ENCODE data around the gene ATOH1. TPM values are rescaled to one million over a fixed set of nuclear protein-coding genes. Genes with fewer than 3 reads are reported as not detected.

Gene ATOH1
- total and polyA plus RNA-seq, 8 donors, result 35.3 TPM; not detected in 7

DNA sequence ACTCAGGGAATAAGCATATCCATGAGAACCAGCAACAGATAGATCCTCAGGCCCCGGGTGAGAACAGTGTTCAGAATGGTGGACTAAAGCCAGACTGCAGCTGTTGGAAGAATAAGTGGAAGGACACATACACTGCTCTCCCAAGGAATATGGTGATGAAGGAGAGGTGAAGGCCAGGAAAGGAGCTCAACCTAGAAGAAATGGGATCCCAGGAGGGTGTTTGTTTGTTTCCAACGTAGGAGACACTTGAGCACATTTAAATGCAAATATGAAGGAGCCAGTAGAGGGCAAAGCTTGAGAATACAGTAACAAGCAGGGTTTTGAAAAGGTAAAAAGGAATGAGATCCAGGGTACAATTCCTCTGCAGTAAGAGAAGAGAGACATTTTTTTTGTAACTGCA lies 42.4 kb upstream of the ATOH1 start:
- intact Hi-C loops (cut with DNase I; ENCODE audit: low total_unique reads), result loop anchor here (10.0 kb wide), 1 partner anchor 339 kb away; no protein-coding TSS in a partner anchor
- WGBS, 5 donors, result 43 to 61% (median 55%) methylated on average over 2 of the region's 2 CpGs

DNA sequence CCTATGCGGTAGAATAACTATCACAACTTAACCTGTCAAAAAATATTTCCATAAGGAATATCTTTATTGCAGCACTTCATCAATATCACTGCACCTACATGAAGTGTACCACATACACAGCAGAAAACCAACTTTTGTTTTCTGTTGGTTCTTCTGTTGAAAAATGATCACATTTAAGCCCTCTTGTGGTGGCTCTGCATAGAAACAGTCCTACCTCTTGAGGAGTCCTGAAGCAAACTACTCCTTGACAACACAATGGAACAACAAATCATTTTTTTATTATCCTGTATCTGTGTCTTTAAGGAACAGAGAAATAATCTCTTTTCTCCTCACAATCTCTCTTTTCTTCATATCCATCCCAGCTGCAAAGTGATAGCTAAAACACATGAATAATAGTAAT lies 39.8 kb upstream of the ATOH1 start:
- intact Hi-C loops (cut with DNase I; ENCODE audit: low total_unique reads), result loop anchor here (10.0 kb wide), 1 partner anchor 336 kb away; no protein-coding TSS in a partner anchor
- WGBS, 5 donors, result 72 to 100% (median 87%) methylated on average over 1 of the region's 1 CpG

More for the DNA sequence above, 42.4 kb upstream of the ATOH1 start:
- no peak for DNase-seq
- Histone ChIP-seq H3K4me1 (no peaks in the 10 kb centered on the region), H3K27ac (no peak overlapping the region), H3K4me3 (no peak overlapping the region), H3K9me3 (no peaks in the 10 kb centered on the region), H3K36me3 (no peaks in the 10 kb centered on the region), H3K27me3 (no peaks in the 10 kb centered on the region)
- no peak for TF ChIP-seq POLR2A (IDR thresholded peaks at IDR 0.05)
- no peak for TF ChIP-seq POLR2AphosphoS5 (IDR thresholded peaks at IDR 0.05)
- no peak for TF ChIP-seq EP300 (IDR thresholded peaks at IDR 0.05)
- TF ChIP-seq, protein P1, sequence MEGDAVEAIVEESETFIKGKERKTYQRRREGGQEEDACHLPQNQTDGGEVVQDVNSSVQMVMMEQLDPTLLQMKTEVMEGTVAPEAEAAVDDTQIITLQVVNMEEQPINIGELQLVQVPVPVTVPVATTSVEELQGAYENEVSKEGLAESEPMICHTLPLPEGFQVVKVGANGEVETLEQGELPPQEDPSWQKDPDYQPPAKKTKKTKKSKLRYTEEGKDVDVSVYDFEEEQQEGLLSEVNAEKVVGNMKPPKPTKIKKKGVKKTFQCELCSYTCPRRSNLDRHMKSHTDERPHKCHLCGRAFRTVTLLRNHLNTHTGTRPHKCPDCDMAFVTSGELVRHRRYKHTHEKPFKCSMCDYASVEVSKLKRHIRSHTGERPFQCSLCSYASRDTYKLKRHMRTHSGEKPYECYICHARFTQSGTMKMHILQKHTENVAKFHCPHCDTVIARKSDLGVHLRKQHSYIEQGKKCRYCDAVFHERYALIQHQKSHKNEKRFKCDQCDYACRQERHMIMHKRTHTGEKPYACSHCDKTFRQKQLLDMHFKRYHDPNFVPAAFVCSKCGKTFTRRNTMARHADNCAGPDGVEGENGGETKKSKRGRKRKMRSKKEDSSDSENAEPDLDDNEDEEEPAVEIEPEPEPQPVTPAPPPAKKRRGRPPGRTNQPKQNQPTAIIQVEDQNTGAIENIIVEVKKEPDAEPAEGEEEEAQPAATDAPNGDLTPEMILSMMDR (IDR thresholded peaks at IDR 0.05), result no peak

DNA sequence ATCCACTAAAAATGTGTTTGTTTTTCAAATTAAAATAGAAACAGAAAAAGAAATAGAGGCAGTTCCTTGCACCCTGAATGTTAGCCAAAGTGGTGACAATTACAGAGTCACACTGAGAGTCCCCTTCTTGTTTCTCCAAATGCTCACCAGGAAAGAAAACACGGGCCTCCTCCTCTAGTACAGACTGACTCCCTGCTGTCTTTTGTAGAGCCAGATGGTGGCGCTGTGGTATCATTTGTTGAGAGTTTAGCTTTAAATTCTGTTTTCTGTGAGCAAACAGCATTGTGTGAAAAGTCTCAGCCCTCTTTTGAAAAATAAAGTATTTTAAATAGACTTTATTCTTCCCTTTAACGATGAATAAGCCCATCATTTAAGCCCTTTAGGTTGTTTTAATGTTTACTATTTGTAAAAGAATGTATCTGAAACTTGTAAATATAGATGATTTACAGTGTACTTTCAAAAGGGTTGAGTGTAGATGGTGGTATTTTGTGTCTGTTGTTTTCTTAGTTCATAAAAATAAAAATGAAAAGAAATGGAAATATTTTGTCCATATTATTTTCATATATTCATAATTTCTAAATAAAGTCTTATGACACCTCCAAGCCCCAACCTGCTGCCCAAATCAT lies 36.9 kb upstream of the ATOH1 start:
- no peaks in the 10 kb centered on the region for H3K9me3 ChIP-seq
- intact Hi-C loops (cut with DNase I; ENCODE audit: low total_unique reads), result no loop called here

More for the DNA sequence above, 39.8 kb upstream of the ATOH1 start:
- Histone ChIP-seq H3K36me3 (no peaks in the 10 kb centered on the region), H3K27me3 (peaks cover 0 to 4% (median 0%) of the 10 kb centered on the region in 3 donors), H3K27ac (no peak overlapping the region), H3K4me1 (no peaks in the 10 kb centered on the region), H3K9me3 (no peaks in the 10 kb centered on the region), H3K4me3 (no peak overlapping the region)
- peak in 1 of 2 donors; percentile 30 for DNase-seq
- TF ChIP-seq, protein P1 (IDR thresholded peaks at IDR 0.05), result peak in 1 of 7 experiments; percentile 10
- no peak for TF ChIP-seq EP300 (IDR thresholded peaks at IDR 0.05)
- no peak for TF ChIP-seq POLR2A (IDR thresholded peaks at IDR 0.05)
- no peak for TF ChIP-seq POLR2AphosphoS5 (IDR thresholded peaks at IDR 0.05)

DNA sequence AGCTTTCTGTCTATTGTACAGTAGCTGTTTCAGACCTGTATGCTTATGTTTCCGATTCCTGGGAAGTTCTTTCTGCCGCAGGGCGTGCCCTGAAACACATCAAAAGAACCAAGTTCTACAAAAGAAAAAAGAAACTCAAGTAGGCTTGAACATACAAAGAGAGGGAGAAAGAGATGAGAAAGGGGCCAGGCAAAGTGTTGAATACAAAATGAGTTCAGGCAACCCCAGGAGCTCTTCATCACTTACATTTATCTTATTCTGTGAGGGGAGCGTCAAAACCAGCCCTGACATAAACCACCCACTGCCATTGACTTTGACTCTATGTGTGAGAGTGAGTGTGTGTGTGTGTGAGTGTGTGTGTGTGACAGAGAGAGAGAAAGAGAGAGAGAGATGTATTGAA lies 26.5 kb upstream of the ATOH1 start:
- H3K4me3 ChIP-seq, result no peak overlapping the region
- no peak for TF ChIP-seq EP300 (IDR thresholded peaks at IDR 0.05)
- TF ChIP-seq, protein P1 (IDR thresholded peaks at IDR 0.05), result no peak
- no peak for TF ChIP-seq POLR2AphosphoS5 (IDR thresholded peaks at IDR 0.05)
- TF ChIP-seq POLR2A (IDR thresholded peaks at IDR 0.05), result no peak
- no peaks in the 10 kb centered on the region for H3K4me1 ChIP-seq
- no peaks in the 10 kb centered on the region for H3K27me3 ChIP-seq
- no peak overlapping the region for H3K27ac ChIP-seq
- 65 to 74% (median 72%) methylated on average over 4 of the region's 4 CpGs for WGBS, 5 donors
- intact Hi-C loops (cut with DNase I; ENCODE audit: low total_unique reads), result no loop called here
- no peaks in the 10 kb centered on the region for H3K9me3 ChIP-seq
- DNase-seq, result no peak
- H3K36me3 ChIP-seq, result no peaks in the 10 kb centered on the region

More for the DNA sequence above, 36.9 kb upstream of the ATOH1 start:
- Histone ChIP-seq H3K27ac (no peak overlapping the region), H3K4me3 (no peak overlapping the region), H3K36me3 (no peaks in the 10 kb centered on the region), H3K27me3 (peaks cover 0 to 4% (median 0%) of the 10 kb centered on the region in 3 donors), H3K4me1 (no peaks in the 10 kb centered on the region)
- TF ChIP-seq POLR2AphosphoS5 (IDR thresholded peaks at IDR 0.05), result no peak
- TF ChIP-seq, protein P1 (IDR thresholded peaks at IDR 0.05), result peak in 5 of 7 experiments; percentile 62 to 68 (median 64)
- peak; percentile 59 to 84 for DNase-seq
- WGBS, 5 donors, result 0 to 2% (median 0%) methylated on average over 3 of the region's 3 CpGs

Data from stomach (tissue), 9 donors.